GM19023 (cell line): ENCODE results near the gene FYCO1.
"Not testable (repeated sequence)": the region's sequence is repeated elsewhere in the genome, so short reads cannot be mapped to it uniquely, and the experiment has no call there.

Source experiments
- ATAC-seq: cut with Tn5 transposase; IDR thresholded peaks from one replicate; pipeline ENCODE4 v1.9.1; 2021; ENCODE audit warnings: mild to moderate bottlenecking, moderate library complexity; ENCODE audit not compliant: unreplicated experiment

FYCO1 gene

DNA sequence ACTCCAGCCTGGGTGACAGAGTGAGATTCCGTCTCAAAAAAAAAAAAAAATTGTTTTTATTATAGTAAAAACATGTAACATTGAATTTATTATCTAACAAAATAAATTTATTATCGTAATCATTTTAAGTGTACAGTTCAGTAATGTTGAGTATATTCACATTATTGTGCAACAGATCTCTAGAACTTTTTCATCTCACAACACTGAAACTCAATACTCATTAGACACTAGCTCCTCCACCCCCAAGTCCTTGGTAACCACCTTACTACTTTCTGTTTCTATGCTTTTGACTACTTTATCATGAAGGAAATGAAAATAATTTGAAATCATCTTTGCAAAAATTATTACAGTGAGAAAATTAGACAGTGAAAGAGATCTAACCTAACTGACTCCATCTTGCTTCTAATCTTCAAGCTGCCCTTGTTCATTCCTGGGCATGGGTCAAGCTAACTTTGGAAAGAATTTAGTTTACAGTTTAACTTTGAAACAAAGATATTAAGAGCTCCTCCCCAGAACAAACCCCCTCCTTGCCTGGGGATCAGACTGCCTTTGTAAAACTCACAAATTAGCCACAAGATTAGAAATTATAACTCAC is 15.0 kb upstream of the FYCO1 start:
- ATAC-seq, result no peak

DNA sequence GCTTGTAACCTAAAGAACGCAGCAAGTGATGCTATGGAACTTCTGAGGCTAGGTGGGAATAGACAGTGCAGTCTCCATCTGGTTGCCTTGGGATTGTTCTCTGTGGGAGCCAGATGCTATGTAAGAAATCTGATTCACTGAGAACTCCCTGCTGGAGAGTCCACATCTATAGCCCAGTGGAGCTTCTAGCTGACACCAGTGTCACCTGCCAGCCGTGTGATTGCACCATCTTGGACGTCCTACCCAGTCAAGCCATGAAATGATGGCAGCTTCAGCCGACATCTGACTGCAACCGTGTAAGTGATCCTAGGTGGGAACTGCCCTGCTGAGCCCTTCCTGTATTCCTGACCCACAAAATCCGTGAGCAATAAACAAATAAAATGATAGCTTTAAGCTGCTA is 12.4 kb upstream of the FYCO1 start:
- ATAC-seq, result no peak

GRCh38 chr3:46007280-46007679 is 11.7 kb upstream of the FYCO1 start:
- no peak for ATAC-seq

DNA sequence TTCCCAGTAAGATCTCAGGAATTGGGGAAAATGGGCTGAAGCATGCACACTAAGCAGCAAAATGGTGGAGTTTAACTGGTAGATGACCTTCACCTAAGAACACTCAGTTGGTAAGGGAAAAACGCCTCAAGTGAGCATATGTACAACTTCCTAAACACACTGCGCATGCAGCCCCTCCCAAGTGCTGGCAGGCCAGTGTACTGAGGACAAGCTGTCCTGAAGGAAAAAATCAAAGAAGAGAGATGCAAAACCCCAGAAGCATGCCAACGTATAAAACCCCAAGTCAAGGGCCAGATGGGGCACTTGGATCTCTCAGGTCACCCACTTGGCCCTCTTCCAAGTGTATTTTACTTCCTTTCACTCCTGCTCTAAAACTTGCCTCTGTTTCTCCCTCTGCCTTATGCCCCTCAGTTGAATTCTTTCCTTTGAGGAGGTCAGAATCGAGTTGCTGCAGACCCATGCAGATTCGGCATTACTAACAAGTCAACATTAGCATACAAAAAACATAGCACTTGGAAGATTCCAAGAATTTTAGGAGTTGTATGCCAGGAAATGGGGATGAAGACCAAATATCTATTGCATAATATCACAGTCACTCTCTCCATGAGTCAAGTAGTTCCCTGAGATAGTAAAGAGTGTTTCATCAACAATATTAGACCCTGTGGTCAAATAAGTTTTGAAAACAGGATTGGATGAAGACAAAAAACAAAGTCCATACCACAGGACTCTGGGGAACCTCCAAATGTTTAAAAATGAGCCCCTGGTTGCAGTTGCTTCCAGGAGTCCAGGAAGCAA is 10.8 kb upstream of the FYCO1 start:
- ATAC-seq, result no peak

- not testable (repeated sequence) for ATAC-seq
Measured at GRCh38 chr3:46003706-46004105, 8.1 kb upstream of the FYCO1 start.

GRCh38 chr3:46001178-46001577 is 5.6 kb upstream of the FYCO1 start:
- ATAC-seq, result no peak

DNA sequence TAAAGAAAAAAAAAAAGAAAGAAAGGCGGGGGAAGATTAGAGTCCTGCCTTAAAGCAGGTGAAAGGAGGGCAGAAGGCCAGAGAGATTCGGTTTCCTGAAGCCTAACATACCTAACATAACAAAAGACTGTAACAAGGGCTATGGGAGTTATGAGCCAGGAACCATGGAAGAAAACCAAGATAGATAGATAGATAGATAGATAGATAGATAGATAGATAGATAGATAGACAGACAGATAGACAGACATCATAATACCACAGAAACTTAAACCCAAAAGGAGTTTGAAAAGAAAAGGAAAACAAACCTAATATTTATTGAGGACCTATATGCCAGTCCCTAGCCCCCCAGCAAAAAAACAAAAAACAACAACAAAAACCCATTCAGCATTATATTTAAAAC is 2.3 kb upstream of the FYCO1 start:
- no peak for ATAC-seq

- ATAC-seq, result not testable (repeated sequence)
Measured at GRCh38 chr3:45997499-45997898, 1.9 kb upstream of the FYCO1 start.

- peak; percentile 23 for ATAC-seq
Measured at GRCh38 chr3:45994419-45995235, 997 bp downstream of the FYCO1 start.

DNA sequence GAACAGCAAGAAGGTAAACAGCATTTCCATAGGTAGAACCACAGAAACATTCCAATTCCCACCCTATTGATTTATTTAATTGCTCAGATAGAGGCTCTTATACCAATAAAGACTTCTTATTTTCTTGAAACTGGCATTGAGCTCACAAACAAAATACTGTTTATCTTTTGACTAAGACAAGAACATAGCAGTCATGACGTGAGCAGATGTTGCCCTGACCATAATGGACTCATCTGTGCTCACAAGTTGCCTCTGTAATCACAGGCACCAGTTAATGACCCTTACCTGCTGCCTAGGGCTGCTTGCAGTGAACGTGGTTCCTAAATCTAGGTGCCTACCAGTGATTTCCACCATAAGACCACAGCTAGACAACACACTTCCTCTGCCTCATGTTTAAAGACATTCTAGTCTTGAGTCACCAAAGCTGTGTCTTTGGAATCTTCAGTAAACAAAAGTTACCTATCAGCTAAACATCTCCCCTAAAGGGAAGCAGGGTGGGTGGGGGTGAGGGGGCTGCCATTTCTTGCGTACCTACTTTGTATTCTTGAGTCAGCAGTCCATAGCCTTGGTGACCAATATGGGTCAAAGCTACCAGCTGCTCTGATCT is 2.1 kb downstream of the FYCO1 start:
- no peak for ATAC-seq

- no peak for ATAC-seq
Measured at GRCh38 chr3:45992821-45993221, 2.8 kb downstream of the FYCO1 start.

DNA sequence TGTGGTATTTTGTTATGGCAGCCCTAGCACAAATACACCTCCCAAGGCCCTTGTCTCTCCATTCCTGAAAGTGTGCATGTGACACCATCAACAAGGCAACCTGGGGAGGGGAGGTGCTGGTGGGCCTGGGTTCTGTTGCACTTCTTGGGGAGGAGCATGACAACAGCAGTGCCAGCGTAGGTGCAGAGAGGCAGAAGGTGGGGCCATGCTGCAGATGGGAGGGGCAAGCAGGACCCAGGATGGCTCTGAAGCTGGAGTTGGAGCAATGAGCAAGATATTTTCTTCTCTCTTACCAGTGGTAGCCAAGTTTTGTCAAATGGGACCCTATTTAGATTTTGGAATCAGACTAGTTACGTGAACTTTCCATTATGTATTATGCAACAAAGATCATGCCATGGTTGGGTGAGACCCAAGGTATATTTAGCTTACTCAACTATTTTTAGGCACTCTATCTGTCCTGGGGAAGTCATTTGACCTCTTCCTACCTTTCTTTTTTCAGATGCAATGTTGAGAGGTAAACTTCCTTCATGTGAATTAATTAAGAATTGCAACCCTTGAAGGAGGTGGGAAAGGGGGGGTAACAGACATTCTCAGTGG is 3.4 kb downstream of the FYCO1 start:
- ATAC-seq, result no peak

- ATAC-seq, result no peak
Measured at GRCh38 chr3:45991341-45991740, 4.3 kb downstream of the FYCO1 start.

- ATAC-seq, result no peak
Measured at GRCh38 chr3:45990181-45990580, 5.4 kb downstream of the FYCO1 start.

DNA sequence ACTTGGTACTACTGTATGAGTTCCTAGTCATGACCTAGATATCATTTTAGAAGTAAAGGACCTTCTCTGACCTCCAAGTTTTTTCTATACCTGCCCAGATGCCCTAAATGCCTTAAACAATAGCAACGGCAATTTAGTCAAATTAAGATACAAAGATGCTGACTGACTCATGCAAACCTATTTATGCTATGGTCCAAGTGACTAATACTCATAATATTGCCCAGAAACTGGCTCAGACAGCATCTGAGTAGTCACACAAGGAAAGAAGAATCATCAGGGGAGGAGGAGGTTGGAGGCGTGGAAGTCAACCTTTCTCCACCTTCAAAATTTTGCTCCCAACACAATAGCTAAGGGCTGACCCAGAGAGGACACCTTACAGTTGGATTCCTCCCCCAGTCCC is 6.8 kb downstream of the FYCO1 start:
- ATAC-seq, result no peak

DNA sequence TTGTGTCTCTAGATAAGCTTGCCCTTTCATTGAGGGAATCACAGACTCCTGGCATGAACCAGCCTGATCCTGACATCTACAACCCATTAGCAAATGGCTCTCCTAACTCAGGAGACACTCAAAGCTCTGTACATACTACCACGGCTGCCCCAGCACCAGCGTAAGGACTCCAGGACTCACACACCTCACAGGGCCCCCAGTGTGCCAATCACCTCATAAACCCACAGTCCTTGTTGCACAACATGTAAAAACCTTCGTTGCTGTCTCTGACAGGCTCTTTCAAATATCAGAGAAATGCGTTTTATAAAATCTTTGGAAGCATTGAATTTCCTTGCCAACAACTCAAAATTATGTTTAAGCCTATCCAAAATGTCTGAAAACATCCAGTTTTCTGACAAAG is 7.3 kb downstream of the FYCO1 start:
- ATAC-seq, result no peak

DNA sequence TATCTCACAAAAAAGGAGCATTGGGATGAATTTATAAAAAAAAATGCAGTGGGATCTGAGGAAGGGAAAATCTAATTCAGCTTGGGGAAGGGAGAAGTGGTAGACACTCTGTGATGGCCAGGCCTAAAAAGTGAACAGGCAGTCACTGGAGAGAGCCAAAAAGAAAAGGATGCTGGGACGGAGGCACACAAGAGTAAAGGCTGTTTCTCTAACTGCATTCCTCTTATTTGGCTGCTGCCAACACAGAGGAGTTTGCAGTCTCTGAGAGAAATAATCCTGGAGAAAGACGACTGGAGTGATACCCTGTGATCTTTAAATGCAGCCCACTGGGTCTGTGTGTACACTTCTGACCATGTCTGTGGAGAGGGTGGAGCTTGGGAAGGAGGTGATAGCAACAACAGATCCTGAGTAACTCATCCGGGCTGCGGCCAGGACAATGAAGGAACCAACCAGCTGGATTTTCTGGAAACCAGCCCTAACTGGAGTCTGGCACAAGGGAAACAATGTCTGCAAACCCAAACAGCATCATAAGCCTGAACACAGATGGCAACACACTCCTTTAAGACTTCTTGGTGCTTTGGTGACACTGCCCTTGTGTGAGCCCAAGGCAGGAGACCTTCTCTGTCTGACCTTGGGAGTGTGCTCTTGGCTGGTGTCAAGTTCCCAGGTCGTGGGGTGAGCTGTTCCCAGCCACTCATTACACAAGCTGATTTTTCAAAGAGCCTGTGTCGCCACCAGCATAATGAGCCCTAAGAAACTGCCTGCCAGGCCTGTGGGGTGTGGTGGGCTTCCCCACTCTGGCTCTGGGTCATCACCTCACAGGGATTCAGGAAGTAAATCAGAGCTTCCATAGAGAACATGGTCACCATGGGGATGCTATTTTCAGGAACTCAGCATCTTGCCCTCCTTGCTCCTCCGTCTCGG is 8.0 kb downstream of the FYCO1 start:
- ATAC-seq, result no peak

DNA sequence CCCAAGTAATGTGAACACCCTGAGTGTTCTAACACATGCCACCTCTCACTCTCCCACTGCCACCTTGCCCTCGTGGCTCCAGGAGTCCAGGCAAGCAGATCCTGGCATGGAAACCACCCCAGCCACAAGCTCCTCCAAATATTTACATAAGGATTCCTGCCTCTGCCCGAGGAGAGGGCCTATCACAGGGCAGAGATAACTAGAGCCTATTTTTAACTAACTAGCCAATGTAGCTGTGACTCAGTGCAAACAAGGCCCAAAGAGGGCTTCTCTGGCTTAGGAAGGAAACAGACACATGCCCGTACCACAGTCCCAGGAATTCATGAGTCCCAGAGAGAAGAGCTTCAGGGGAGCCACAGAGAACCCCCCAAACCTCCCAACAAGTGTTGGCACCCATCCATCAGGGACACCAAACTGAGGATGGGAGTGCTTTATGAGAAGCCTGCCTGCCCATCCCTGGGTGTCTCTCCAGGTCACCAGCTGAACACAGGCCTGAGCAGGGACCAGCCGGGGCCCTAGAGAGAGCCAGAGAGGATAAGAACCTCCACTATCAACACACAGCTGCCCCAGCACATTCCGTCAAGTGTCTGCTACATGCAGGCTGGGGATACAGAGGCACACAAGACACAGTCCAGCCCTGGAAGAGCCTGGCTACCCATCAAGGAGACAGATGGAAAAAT is 9.2 kb downstream of the FYCO1 start:
- no peak for ATAC-seq

GRCh38 chr3:45985532-45986302 is 9.9 kb downstream of the FYCO1 start:
- ATAC-seq, result no peak
